GM12878 (cell line): Measurements from ENCODE around the gene RPRD1B. TPM values are rescaled to one million over a fixed set of nuclear protein-coding genes. Genes with fewer than 3 reads are reported as not detected.
A peak's percentile ranks its signal among the peaks of the same experiment; 100 is the strongest.

ENCODE experiments used
- ATAC-seq: fragments of 200-7000 bp; cut with Tn5 transposase; 3 replicates; pipeline ENCODE4 v1.9.1; 2020; ENCODE audit warnings: mild to moderate bottlenecking, moderate library complexity
- BruUV-seq: library from RNA; stranded (reverse); fragments of 400-500 nt; replicated peaks from 2 replicates; lab custom pipeline; 2021; lab: Mats Ljungman, UMichigan
- CTCF ChIA-PET: fragments of 300-600 bp; sonication (Branson Sonifier 250); formaldehyde crosslinking; extraction: SDS; loops from one replicate; lab custom pipeline; 2021; ENCODE audit warnings: inconsistent platforms; lab: Yijun Ruan, JAX
- POLR2A ChIA-PET: fragments of 350-600 bp; formaldehyde crosslinking; extraction: SDS; loops from one replicate; lab custom pipeline; 2021; ENCODE audit warnings: inconsistent platforms; lab: Charles Lee
- RAD21 ChIA-PET: fragments of 300-600 bp; sonication (Branson Sonifier 250); formaldehyde crosslinking; loops from one replicate; lab custom pipeline; 2023; ENCODE audit warnings: antibody characterized with exemption; ENCODE audit not compliant: unreplicated experiment; lab: Charles Lee
- SMC1A ChIA-PET: fragments of 300-600 bp; sonication (Branson Sonifier 250); formaldehyde crosslinking; loops from one replicate; lab custom pipeline; 2023; ENCODE audit not compliant: unreplicated experiment, uncharacterized antibody; lab: Charles Lee
- DNase-seq: peaks from one replicate; pipeline ENCODE4 v3.0.0-alpha.2; 2011; ENCODE audit warnings: low read depth, low spot score
- FAIRE-seq: peaks from 3 replicates; lab custom pipeline; 2011; peaks lifted over from hg19 to GRCh38; lab: Jason Lieb, UNC
- H2AFZ ChIP-seq: 2 replicates; pipeline ENCODE4 v1.6.0; 2011; ENCODE audit warnings: low read depth, low read length, control low read depth; ENCODE audit not compliant: control insufficient read depth
- H3K27ac ChIP-seq: 2 replicates; pipeline ENCODE4 v1.5.1; 2011; ENCODE audit warnings: control low read depth; ENCODE audit not compliant: control insufficient read depth, insufficient read depth
- H3K27me3 ChIP-seq, 2 experiments: replicated peaks in 1 of 2; 2 replicates each; pipeline versions ENCODE4 v1.6.0 to v1.6.1; 2011; ENCODE audit warnings: low read length in 1 of 2; ENCODE audit not compliant: control insufficient read depth in 2 of 2, insufficient read depth in 2 of 2
- H3K36me3 ChIP-seq, 2 experiments: 2 replicates each; pipeline ENCODE4 v1.5.1; 2011; ENCODE audit warnings: low read length in 1 of 2; ENCODE audit not compliant: control insufficient read depth in 2 of 2, insufficient read depth in 2 of 2
- H3K4me1 ChIP-seq: 2 replicates; pipeline ENCODE4 v1.6.1; 2011; ENCODE audit warnings: mild to moderate bottlenecking, low read length, moderate library complexity, mixed read lengths; ENCODE audit not compliant: control insufficient read depth, insufficient read depth
- H3K4me2 ChIP-seq: 2 replicates; pipeline ENCODE4 v1.6.0; 2011; ENCODE audit warnings: control low read depth; ENCODE audit not compliant: control insufficient read depth, insufficient read depth
- H3K4me3 ChIP-seq: fragments of 200-600 bp; sonication (generic); 2 replicates; pipeline ENCODE4 v1.5.1; 2016
- H3K79me2 ChIP-seq: 2 replicates; pipeline ENCODE4 v1.6.0; 2011; ENCODE audit warnings: low read length; ENCODE audit not compliant: control insufficient read depth, insufficient read depth
- H3K9ac ChIP-seq: 2 replicates; pipeline ENCODE4 v1.8.0; 2011; ENCODE audit warnings: low read length, control low read depth, mixed read lengths; ENCODE audit not compliant: control insufficient read depth, insufficient read depth
- H3K9me3 ChIP-seq: replicated peaks from 3 replicates; pipeline ENCODE4 v1.5.1; 2011; ENCODE audit warnings: mild to moderate bottlenecking, low read length; ENCODE audit not compliant: control insufficient read depth, insufficient read depth
- H4K20me1 ChIP-seq: 2 replicates; pipeline ENCODE4 v1.6.0; 2011; ENCODE audit not compliant: control insufficient read depth, insufficient read depth
- BRCA1 ChIP-seq: IDR thresholded peaks from 2 replicates; pipeline ENCODE4 v1.6.1; 2011; ENCODE audit warnings: low read depth, low read length, improper control_type of control experiment
- CHD4 ChIP-seq: fragments of 200-600 bp; sonication (generic); IDR thresholded peaks from 2 replicates; pipeline ENCODE4 v1.6.1; 2016; ENCODE audit warnings: mild to moderate bottlenecking
- ELK1 ChIP-seq: IDR thresholded peaks from 2 replicates; pipeline ENCODE4 v1.6.1; 2012; ENCODE audit warnings: low read depth, low read length, improper control_type of control experiment
- EP300 ChIP-seq, 2 experiments: fragments of 150-350 bp in 1 of 2; IDR thresholded peaks; 2 replicates each; pipeline ENCODE4 v1.6.1; 2011 to 2012; ENCODE audit warnings: low read depth in 2 of 2, low read length in 2 of 2, borderline replicate concordance in 1 of 2, improper control_type of control experiment in 1 of 2, inconsistent platforms in 1 of 2; ENCODE audit not compliant: control insufficient read depth in 1 of 2
- NBN ChIP-seq: fragments of 450-650 bp; IDR thresholded peaks from 2 replicates; pipeline ENCODE4 v1.6.1; 2016
- RB1 ChIP-seq: fragments of 450-650 bp; formaldehyde crosslinking; IDR thresholded peaks from 2 replicates; pipeline ENCODE4 v1.6.1; 2017; ENCODE audit warnings: mild to moderate bottlenecking, borderline replicate concordance
- ZNF687 ChIP-seq: fragments of 450-650 bp; IDR thresholded peaks from 2 replicates; pipeline ENCODE4 v1.6.1; 2017; ENCODE audit warnings: mild to moderate bottlenecking, moderate library complexity
- WGBS: methylation state at CpG from one replicate; pipeline ENCODE4 v1.1.6; 2016; ENCODE audit warnings: low lambda C conversion rate; ENCODE audit not compliant: insufficient replicate concordance, insufficient coverage; ENCODE audit errors: missing lambda C conversion rate; 5-methylcytosine and 5-hydroxymethylcytosine counted together
- in situ Hi-C: fragments of 300-500 bp; cut with MboI; formaldehyde crosslinking; loops from 9 replicates; pipeline ENCODE4 v1.14.3; 2018; ENCODE audit warnings: mixed read lengths
- intact Hi-C: fragments of 100-400 bp; cut with micrococcal nuclease; formaldehyde crosslinking; loops from one replicate; pipeline ENCODE4 v1.14.2; 2022; ENCODE audit not compliant: unreplicated experiment
- polyA plus RNA-seq, 11 experiments: library from polyadenylated mRNA; depleted of rRNA in 4 of 11; unstranded in 6 of 11; stranded (reverse) in 5 of 11; fragments of >200 nt; fragmentation: Nextera tagmentation in 4 of 11; fragmentation: Illumina TruSeq in 1 of 11; extraction: Ambion mirVana in 4 of 11; extraction: Trizol in 1 of 11; gene quantifications; 1 replicate in 1 of 11; 2 replicates in 10 of 11; pipeline versions ENCODE4 v1.2.1 to v1.2.3, GENCODE V29; 2011 to 2016; ENCODE audit warnings: inconsistent platforms in 2 of 11, missing spikeins in 2 of 11, low read depth in 1 of 11
- total RNA-seq, 4 experiments: library from RNA; depleted of rRNA in 3 of 4; stranded (reverse); fragments of >200 nt in 3 of 4; fragmentation: Illumina TruSeq in 1 of 4; extraction: Trizol in 1 of 4; gene quantifications; 2 replicates each; pipeline versions ENCODE4 v1.2.1 to v1.2.3, GENCODE V29; 2013 to 2021

RPRD1B gene
- total and polyA plus RNA-seq, 10 of the 15 experiments (the other 5 are each of a cell fraction or from before 2014, with no cell fraction given) = 5.2 to 40.2 (median 30.0) TPM

DNA sequence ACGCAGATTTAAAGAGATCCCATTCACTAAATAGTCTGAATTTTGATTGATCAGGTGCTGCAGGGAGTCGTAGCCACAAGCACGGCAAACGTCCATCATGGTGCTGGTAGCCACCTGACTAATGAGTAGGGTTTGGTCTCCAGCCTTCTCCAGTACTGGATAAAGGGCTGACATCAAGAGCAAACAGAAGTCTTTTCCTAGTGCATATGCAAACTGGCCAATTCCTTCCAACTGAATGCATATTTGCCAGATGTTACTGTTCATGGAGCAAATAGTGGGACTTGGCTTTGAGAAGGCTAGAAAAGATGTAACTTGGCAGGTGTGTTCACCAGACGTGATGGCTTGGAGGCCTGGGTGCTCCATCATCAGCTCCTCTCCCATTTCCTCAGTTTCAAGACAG is 21.9 kb upstream of the RPRD1B start:
- TSS peak; percentile 53 for BruUV-seq
- no peak overlapping the region for H3K4me2 ChIP-seq
- RAD21 ChIA-PET = no interaction called here
- no peak overlapping the region for H2AFZ ChIP-seq
- H3K4me3 ChIP-seq = no peak overlapping the region
- POLR2A ChIA-PET = no interaction called here
- peaks cover 6 to 18% of the 10 kb centered on the region in 2 experiments; a peak in 3 of 4 replicates for H3K36me3 ChIP-seq
- intact Hi-C loops (no loop called here), in situ Hi-C loops (no loop called here)
- WGBS = 94% methylated on average over 5 of the region's 5 CpGs
- H3K9me3 ChIP-seq = no peaks in the 10 kb centered on the region
- ATAC-seq (no peak), FAIRE-seq (no peak), DNase-seq (no peak)
- SMC1A ChIA-PET = interaction anchor here (0.8 kb wide), 1 partner anchor 31 kb away, joined by 3 read pairs; no protein-coding TSS in a partner anchor
- CTCF ChIA-PET = no interaction called here
- no peaks in the 10 kb centered on the region; the same call in none of the 2 replicates for H3K79me2 ChIP-seq
- H4K20me1 ChIP-seq = peaks cover 5% of the 10 kb centered on the region
- no peaks in the 10 kb centered on the region for H3K27me3 ChIP-seq
- no peak for TF ChIP-seq NBN
- no peak for TF ChIP-seq ELK1
- TF ChIP-seq BRCA1 = no peak
- no peak for TF ChIP-seq CHD4
- no peak for TF ChIP-seq ZNF687
- no peak for TF ChIP-seq RB1
- TF ChIP-seq EP300 (IDR thresholded peaks at IDR 0.05; ENCODE audit: borderline replicate concordance in 1 of 2, control insufficient read depth in 1 of 2, low read depth in 2 of 2, low read length in 2 of 2) = no peak
- no peaks in the 10 kb centered on the region for H3K4me1 ChIP-seq
- H3K27ac ChIP-seq = no peak overlapping the region
- H3K9ac ChIP-seq = no peak overlapping the region
